ENCODE measurements around the gene LGR6.

Gene LGR6

DNA sequence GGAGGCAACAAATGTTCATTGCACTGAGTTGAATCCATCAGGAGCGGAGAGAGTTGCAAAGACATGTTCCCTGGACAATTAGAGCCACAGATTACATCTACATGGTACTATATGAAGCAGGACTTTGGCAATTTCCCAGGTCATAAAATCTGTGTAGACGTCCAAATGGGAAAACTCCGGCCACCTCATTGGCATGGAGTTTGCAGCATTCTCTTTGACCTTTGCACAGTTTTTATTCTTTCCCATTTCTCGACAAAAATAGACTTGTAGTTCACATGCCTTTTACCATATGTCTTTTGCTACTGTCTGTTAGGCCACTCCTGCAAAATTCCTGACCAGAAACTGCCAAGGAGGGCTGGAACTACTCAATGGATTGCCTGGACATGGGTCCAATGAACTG is 100.0 kb downstream of the LGR6 start:
- H3K27ac ChIP-seq = no peak overlapping the region
- H3K79me2 ChIP-seq (ENCODE audit: insufficient read depth, low read depth) = no peaks in the 10 kb centered on the region
- H3K4me3 ChIP-seq (IDR thresholded peaks at IDR 0.05; ENCODE audit: insufficient read depth, low read depth, low read length) = no peak overlapping the region
- no peak overlapping the region for H3K4me2 ChIP-seq
- no peak overlapping the region for H2AFZ ChIP-seq (ENCODE audit: low read depth)
- TF ChIP-seq, protein P1, sequence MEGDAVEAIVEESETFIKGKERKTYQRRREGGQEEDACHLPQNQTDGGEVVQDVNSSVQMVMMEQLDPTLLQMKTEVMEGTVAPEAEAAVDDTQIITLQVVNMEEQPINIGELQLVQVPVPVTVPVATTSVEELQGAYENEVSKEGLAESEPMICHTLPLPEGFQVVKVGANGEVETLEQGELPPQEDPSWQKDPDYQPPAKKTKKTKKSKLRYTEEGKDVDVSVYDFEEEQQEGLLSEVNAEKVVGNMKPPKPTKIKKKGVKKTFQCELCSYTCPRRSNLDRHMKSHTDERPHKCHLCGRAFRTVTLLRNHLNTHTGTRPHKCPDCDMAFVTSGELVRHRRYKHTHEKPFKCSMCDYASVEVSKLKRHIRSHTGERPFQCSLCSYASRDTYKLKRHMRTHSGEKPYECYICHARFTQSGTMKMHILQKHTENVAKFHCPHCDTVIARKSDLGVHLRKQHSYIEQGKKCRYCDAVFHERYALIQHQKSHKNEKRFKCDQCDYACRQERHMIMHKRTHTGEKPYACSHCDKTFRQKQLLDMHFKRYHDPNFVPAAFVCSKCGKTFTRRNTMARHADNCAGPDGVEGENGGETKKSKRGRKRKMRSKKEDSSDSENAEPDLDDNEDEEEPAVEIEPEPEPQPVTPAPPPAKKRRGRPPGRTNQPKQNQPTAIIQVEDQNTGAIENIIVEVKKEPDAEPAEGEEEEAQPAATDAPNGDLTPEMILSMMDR (conservative IDR thresholded peaks at IDR 0.05; ENCODE audit: low read depth, low read length) = no peak
- no peaks in the 10 kb centered on the region for H4K20me1 ChIP-seq (ENCODE audit: insufficient read depth)
- no peak overlapping the region for H3K9ac ChIP-seq
- H3K36me3 ChIP-seq (ENCODE audit: insufficient read depth) = no peaks in the 10 kb centered on the region
- no peaks in the 10 kb centered on the region for H3K4me1 ChIP-seq (ENCODE audit: low read depth, poor library complexity, severe bottlenecking)
- no peaks in the 10 kb centered on the region for H3K27me3 ChIP-seq (ENCODE audit: insufficient read depth, low read depth)

DNA sequence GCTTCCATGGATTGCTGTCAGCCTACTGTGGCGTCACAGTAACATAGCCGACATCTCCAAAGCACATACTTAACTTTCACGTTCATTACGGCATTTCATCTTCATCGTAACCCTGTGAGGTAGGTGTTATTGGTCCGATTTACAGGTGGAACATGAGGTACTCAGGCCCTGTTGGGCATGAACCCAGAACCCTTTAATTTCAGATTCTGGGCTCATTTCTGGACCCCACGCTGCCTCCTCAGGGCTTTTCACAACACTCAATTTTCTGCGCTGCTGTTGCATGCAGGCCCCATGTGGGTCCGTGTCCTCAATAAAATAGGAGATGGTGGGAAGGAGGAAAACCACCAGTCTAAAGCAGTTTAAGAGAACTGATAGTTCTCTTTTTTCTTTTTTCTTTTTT is 108.6 kb downstream of the LGR6 start:
- Histone ChIP-seq H3K4me3 (IDR thresholded peaks at IDR 0.05; ENCODE audit: insufficient read depth, low read depth, low read length) (no peak overlapping the region), H4K20me1 (ENCODE audit: insufficient read depth) (no peaks in the 10 kb centered on the region), H3K4me1 (ENCODE audit: low read depth, poor library complexity, severe bottlenecking) (no peaks in the 10 kb centered on the region), H3K9ac (no peak overlapping the region), H3K36me3 (ENCODE audit: insufficient read depth) (no peaks in the 10 kb centered on the region), H2AFZ (ENCODE audit: low read depth) (no peak overlapping the region), H3K4me2 (no peak overlapping the region), H3K79me2 (ENCODE audit: insufficient read depth, low read depth) (no peaks in the 10 kb centered on the region), H3K27ac (no peak overlapping the region), H3K27me3 (ENCODE audit: insufficient read depth, low read depth) (no peaks in the 10 kb centered on the region; the same call in 1 of the 2 replicates)
- TF ChIP-seq, protein P1 (conservative IDR thresholded peaks at IDR 0.05; ENCODE audit: low read depth, low read length) = no peak

DNA sequence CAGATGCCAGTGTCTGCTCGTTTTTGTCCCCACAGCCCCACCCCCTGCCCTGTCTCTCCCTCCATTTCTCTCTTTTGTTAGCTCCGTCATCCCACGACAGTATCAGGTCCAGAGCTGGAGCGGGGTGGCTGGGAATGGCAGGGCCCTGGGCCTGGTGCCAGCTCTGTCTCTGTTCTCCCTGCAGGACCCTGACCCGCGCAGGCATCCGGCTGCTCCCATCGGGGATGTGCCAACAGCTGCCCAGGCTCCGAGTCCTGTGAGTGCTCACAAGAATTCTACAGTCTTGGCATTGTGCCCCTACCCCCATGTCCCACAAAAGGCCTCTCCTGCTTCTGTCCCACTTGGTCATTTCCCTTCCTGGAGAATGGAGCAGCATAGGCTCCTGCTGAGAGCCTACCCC is 110.8 kb downstream of the LGR6 start:
- Histone ChIP-seq H3K9ac (no peak overlapping the region), H3K79me2 (ENCODE audit: insufficient read depth, low read depth) (no peaks in the 10 kb centered on the region), H3K27ac (no peak overlapping the region), H3K4me2 (no peak overlapping the region), H4K20me1 (ENCODE audit: insufficient read depth) (no peaks in the 10 kb centered on the region), H3K27me3 (ENCODE audit: insufficient read depth, low read depth) (no peaks in the 10 kb centered on the region; the same call in 1 of the 2 replicates), H3K36me3 (ENCODE audit: insufficient read depth) (no peaks in the 10 kb centered on the region), H3K4me3 (IDR thresholded peaks at IDR 0.05; ENCODE audit: insufficient read depth, low read depth, low read length) (no peak overlapping the region), H2AFZ (ENCODE audit: low read depth) (no peak overlapping the region), H3K4me1 (ENCODE audit: low read depth, poor library complexity, severe bottlenecking) (no peaks in the 10 kb centered on the region)
- TF ChIP-seq, protein P1 (conservative IDR thresholded peaks at IDR 0.05; ENCODE audit: low read depth, low read length) = no peak

DNA sequence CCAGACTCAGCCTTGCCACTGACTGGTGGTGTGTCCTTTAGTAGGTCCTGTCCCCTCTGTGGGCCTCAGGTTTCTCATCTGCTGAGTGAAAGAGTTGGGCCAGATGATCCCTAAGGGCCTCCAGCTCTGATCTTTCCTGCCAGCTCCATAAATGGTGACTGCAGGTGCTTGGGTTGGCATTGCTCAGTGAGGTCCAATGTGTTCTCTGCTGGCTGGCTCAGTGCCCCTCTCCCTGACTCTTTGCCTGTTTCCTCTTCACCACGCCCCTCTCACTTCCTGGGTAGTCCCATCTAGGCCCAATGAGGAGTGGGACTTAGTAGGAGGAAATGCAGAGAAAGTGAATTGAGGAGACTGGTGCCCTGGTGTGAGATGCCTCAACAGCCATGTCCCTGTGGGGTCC is 111.6 kb downstream of the LGR6 start:
- Histone ChIP-seq H3K4me3 (IDR thresholded peaks at IDR 0.05; ENCODE audit: insufficient read depth, low read depth, low read length) (no peak overlapping the region), H3K9ac (no peak overlapping the region), H3K27ac (no peak overlapping the region), H2AFZ (ENCODE audit: low read depth) (no peak overlapping the region), H3K79me2 (ENCODE audit: insufficient read depth, low read depth) (no peaks in the 10 kb centered on the region), H3K4me2 (no peak overlapping the region), H4K20me1 (ENCODE audit: insufficient read depth) (no peaks in the 10 kb centered on the region), H3K4me1 (ENCODE audit: low read depth, poor library complexity, severe bottlenecking) (no peaks in the 10 kb centered on the region), H3K36me3 (ENCODE audit: insufficient read depth) (no peaks in the 10 kb centered on the region), H3K27me3 (ENCODE audit: insufficient read depth, low read depth) (no peaks in the 10 kb centered on the region; the same call in 1 of the 2 replicates)
- TF ChIP-seq, protein P1 (conservative IDR thresholded peaks at IDR 0.05; ENCODE audit: low read depth, low read length) = no peak
